ENCODE data around the gene LRFN4.

- TF ChIP-seq CTCF (IDR thresholded peaks at IDR 0.05; ENCODE audit: extremely low read depth in 1 of 2, insufficient read depth in 1 of 2, low read depth in 1 of 2, low read length in 2 of 2) = no peak
- no peak for TF ChIP-seq EZH2 (IDR thresholded peaks at IDR 0.05; ENCODE audit: borderline replicate concordance, low read depth, low read length, severe bottlenecking)
- no peak for TF ChIP-seq MYC (IDR thresholded peaks at IDR 0.05; ENCODE audit: low read depth, low read length)
- TF ChIP-seq POLR2A (IDR thresholded peaks at IDR 0.05; ENCODE audit: low read depth, low read length) = no peak
- no peak for TF ChIP-seq GATA2 (IDR thresholded peaks at IDR 0.05; ENCODE audit: insufficient read depth, insufficient read length, low read depth, low read length)
- TF ChIP-seq JUN (IDR thresholded peaks at IDR 0.05; ENCODE audit: borderline replicate concordance, insufficient read depth, insufficient read length, low read depth) = no peak
- no peak for TF ChIP-seq POLR2AphosphoS5 (IDR thresholded peaks at IDR 0.05; ENCODE audit: insufficient read depth, low read depth, low read length)
Measured at GRCh38 chr11:66881927-66882452, 25.1 kb downstream of the LRFN4 start.
